ENCODE data around the gene CPSF3.

The CPSF3 gene

DNA sequence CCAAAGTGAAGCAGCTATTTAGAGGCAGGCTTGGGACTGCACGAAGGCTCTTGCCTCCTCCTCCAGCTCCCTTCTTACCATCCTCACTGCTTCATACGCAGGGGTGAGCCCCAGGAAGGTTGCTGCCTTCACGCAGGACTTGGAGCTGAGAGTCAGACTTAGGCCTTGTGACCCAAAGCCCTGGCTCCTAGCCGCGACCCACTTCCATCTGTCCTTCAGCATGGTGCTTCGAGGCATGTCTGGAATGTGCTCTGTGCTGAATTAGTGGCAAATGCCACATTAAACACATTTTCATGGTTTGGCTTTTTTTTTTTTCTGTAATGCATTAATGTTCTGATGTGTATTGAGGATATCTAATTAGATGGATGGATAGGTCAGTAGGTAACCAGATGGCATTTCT is 37.6 kb upstream of the CPSF3 start:
- TF ChIP-seq SP1 (IDR thresholded peaks at IDR 0.05) = no peak
- no peak for TF ChIP-seq TARDBP (IDR thresholded peaks at IDR 0.05)
- no peak for TF ChIP-seq ELF4 (IDR thresholded peaks at IDR 0.05)
- TF ChIP-seq FOXA1 (IDR thresholded peaks at IDR 0.05) = no peak
- TF ChIP-seq L3MBTL2 (conservative IDR thresholded peaks at IDR 0.05) = no peak
- TF ChIP-seq SUZ12 (IDR thresholded peaks at IDR 0.05) = no peak
- no peak for TF ChIP-seq ARNT (IDR thresholded peaks at IDR 0.05)
- TF ChIP-seq FOXM1 (IDR thresholded peaks at IDR 0.05; ENCODE audit: borderline replicate concordance) = no peak
- no peak for TF ChIP-seq LEF1 (IDR thresholded peaks at IDR 0.05; ENCODE audit: borderline replicate concordance)
- no peak for TF ChIP-seq FOXK2 (IDR thresholded peaks at IDR 0.05)
- POLR2A ChIA-PET = no interaction called here
- CTCF ChIA-PET = no interaction called here
- DNase-seq (ENCODE audit: extremely low spot score) = no peak

DNA sequence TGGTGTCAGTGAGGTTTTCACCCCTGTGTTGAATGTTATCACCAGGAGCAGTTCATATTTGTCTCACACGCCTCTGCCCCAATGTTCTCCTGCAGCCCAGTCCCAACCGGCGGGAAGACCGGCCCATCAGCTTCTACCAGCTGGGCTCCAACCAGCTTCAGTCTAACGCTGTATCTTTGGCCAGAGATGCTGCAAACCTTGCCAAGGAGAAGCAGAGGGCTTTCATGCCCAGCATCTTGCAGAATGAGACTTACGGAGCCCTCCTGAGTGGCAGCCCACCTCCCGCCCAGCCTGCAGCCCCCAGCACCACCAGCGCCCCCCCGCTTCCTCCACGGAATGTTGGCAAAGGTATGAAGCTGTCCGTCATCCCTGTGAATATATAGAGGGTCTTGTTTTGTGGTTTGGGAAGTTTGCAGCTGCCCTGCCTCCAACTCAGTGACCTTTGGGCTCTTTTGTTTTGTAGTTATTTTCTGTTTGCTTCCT is 35.2 kb upstream of the CPSF3 start:
- POLR2A ChIA-PET = no interaction called here

DNA sequence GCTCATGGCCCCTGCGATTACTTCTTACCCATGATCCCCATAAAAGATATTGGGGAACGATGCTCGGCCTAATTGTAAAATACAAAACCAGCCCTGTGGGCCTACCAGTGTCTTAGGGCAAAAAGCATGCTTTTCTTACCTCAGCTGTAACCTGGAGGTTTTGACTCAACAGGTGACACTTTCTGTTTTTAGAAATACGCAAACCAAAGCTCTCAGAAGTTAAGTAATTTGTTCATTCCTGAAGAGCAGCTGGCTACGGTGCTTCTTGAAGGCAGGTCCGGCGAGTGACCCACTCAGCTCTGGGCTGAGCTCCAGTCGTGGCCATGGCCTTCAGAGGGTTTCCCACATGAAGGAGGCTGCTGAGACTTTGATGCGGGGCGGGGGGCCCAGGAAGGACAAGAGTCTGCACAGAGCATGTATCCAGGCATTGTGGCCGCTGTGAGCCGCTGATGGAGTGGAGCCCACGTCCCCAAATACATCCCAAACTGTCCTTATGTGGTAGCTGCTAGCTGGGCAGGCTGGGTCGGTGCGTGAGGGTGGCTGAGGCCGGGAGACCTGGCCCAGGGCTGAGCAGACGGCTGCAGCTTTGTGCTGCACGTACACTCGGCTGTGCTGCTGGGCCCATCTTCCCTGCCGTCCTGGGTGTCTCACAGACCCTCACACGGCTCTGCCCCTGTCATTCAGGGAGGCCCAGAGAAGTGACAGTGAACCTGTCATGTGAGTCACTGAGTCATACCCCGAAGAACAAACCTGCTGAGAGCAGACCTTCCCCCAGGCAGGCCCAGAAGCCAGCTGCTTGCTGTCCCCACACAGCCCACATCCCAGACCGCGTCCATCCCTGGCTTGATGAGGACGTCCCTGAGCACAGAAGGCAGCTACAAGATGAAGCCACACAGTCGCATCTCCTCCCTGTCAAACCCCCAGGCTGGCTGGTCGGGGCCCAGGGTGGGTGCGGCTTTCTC is 34.2 kb upstream of the CPSF3 start:
- CTCF ChIA-PET = no interaction called here
- no peak for DNase-seq (ENCODE audit: extremely low spot score)
- TF ChIP-seq NFRKB (IDR thresholded peaks at IDR 0.05) = no peak
- TF ChIP-seq FOXA1 (IDR thresholded peaks at IDR 0.05) = no peak
- no peak for TF ChIP-seq BHLHE40 (IDR thresholded peaks at IDR 0.05; ENCODE audit: borderline replicate concordance)
- TF ChIP-seq FOXM1 (IDR thresholded peaks at IDR 0.05; ENCODE audit: borderline replicate concordance) = no peak
- no peak for TF ChIP-seq SUZ12 (IDR thresholded peaks at IDR 0.05)
- no peak for TF ChIP-seq FOXK2 (IDR thresholded peaks at IDR 0.05)
- TF ChIP-seq CTBP1 (IDR thresholded peaks at IDR 0.05; ENCODE audit: borderline replicate concordance) = no peak
- TF ChIP-seq ELF4 (IDR thresholded peaks at IDR 0.05) = no peak
- no peak for TF ChIP-seq ARNT (IDR thresholded peaks at IDR 0.05)
- TF ChIP-seq TARDBP (IDR thresholded peaks at IDR 0.05) = no peak
- TF ChIP-seq LEF1 (IDR thresholded peaks at IDR 0.05; ENCODE audit: borderline replicate concordance) = no peak
- TF ChIP-seq, protein P1, sequence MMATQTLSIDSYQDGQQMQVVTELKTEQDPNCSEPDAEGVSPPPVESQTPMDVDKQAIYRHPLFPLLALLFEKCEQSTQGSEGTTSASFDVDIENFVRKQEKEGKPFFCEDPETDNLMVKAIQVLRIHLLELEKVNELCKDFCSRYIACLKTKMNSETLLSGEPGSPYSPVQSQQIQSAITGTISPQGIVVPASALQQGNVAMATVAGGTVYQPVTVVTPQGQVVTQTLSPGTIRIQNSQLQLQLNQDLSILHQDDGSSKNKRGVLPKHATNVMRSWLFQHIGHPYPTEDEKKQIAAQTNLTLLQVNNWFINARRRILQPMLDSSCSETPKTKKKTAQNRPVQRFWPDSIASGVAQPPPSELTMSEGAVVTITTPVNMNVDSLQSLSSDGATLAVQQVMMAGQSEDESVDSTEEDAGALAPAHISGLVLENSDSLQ (IDR thresholded peaks at IDR 0.05) = no peak
- POLR2A ChIA-PET = no interaction called here

More for the DNA sequence above, 35.2 kb upstream of the CPSF3 start:
- CTCF ChIA-PET = no interaction called here
- no peak for TF ChIP-seq ARNT (IDR thresholded peaks at IDR 0.05)
- TF ChIP-seq FOXA1 (IDR thresholded peaks at IDR 0.05) = no peak
- TF ChIP-seq BHLHE40 (IDR thresholded peaks at IDR 0.05; ENCODE audit: borderline replicate concordance) = no peak
- TF ChIP-seq HDGF (IDR thresholded peaks at IDR 0.05; ENCODE audit: borderline replicate concordance) = no peak
- TF ChIP-seq TARDBP (IDR thresholded peaks at IDR 0.05) = no peak
- no peak for DNase-seq (ENCODE audit: extremely low spot score)

DNA sequence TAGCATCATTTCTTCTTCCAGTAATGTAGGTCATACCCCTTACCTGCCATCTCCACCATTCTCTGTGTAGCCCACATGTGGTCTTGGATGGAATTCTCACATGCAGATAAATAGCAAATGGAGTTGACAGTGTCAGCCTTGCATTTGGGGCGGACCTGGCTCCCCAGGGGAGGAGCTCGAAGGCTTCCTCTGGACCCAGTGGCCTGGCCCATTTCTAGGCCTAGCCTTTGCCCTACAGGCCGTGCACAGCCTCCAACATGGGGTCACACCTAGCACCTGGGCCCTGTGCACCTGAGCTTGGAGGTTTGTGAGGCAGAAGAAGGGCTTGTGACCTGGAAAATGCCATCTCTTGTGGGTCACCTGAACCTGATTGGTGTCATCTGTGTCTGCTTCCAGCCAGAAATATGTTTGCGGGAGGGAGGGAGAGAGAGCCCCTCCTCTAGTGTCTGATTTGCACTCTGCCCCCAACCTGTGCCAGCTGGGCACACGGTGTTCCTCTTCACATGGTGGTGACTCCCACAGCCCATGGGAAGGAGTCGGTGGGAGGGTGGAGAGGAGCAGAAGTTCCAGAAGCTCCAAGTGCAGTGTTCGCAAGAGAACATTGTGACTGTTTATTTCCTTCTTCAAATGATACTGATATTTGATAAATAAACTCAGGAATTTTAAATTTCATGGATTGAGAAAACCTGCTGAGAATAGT is 33.2 kb upstream of the CPSF3 start:
- DNase-seq (ENCODE audit: extremely low spot score) = no peak
- TF ChIP-seq ELF4 (IDR thresholded peaks at IDR 0.05) (no peak), FOXA1 (IDR thresholded peaks at IDR 0.05) (no peak), LEF1 (IDR thresholded peaks at IDR 0.05; ENCODE audit: borderline replicate concordance) (no peak), NFRKB (IDR thresholded peaks at IDR 0.05) (no peak), FOXM1 (IDR thresholded peaks at IDR 0.05; ENCODE audit: borderline replicate concordance) (no peak), SUZ12 (IDR thresholded peaks at IDR 0.05) (no peak), BHLHE40 (IDR thresholded peaks at IDR 0.05; ENCODE audit: borderline replicate concordance) (no peak), HDGF (IDR thresholded peaks at IDR 0.05; ENCODE audit: borderline replicate concordance) (no peak), CTBP1 (IDR thresholded peaks at IDR 0.05; ENCODE audit: borderline replicate concordance) (no peak)
- TF ChIP-seq, protein P1 (IDR thresholded peaks at IDR 0.05) = no peak
- CTCF ChIA-PET = no interaction called here
- POLR2A ChIA-PET = no interaction called here

DNA sequence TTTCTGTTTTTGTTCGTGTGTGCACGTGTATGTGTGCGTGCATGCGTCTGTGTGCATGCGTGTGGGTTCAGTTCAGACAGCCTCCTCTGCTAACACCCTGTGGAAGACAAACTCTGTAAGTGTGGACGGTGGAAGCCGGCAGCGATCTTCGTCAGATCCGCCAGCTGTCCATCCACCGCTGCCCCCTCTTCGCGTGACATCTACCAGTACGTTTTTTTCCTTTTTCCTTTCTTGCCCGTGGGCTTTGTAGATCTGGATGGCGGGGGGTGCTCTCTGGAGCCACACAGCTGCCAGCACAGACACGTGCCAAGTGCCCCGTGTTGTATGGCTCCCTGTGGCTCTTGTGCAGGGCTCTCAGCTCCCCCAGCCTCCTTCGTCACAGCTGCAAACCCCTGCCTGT is 32.5 kb upstream of the CPSF3 start:
- DNase-seq (ENCODE audit: extremely low spot score) = no peak
- ChIA-PET POLR2A (no interaction called here), CTCF (no interaction called here)
- TF ChIP-seq TARDBP (IDR thresholded peaks at IDR 0.05) = no peak
- no peak for TF ChIP-seq HDGF (IDR thresholded peaks at IDR 0.05; ENCODE audit: borderline replicate concordance)
- TF ChIP-seq NFRKB (IDR thresholded peaks at IDR 0.05) = no peak
- no peak for TF ChIP-seq ELF4 (IDR thresholded peaks at IDR 0.05)
- no peak for TF ChIP-seq LEF1 (IDR thresholded peaks at IDR 0.05; ENCODE audit: borderline replicate concordance)
- no peak for TF ChIP-seq CTBP1 (IDR thresholded peaks at IDR 0.05; ENCODE audit: borderline replicate concordance)
- TF ChIP-seq L3MBTL2 (conservative IDR thresholded peaks at IDR 0.05) = no peak
- TF ChIP-seq SP1 (IDR thresholded peaks at IDR 0.05) = no peak
- TF ChIP-seq, protein P1 (IDR thresholded peaks at IDR 0.05) = no peak
- TF ChIP-seq SUZ12 (IDR thresholded peaks at IDR 0.05) = no peak
- no peak for TF ChIP-seq FOXM1 (IDR thresholded peaks at IDR 0.05; ENCODE audit: borderline replicate concordance)
- TF ChIP-seq ARNT (IDR thresholded peaks at IDR 0.05) = no peak
- TF ChIP-seq FOXK2 (IDR thresholded peaks at IDR 0.05) = no peak
- no peak for TF ChIP-seq BHLHE40 (IDR thresholded peaks at IDR 0.05; ENCODE audit: borderline replicate concordance)

Measured in HEK293T (cell line).